SK-N-DZ (cell line): ENCODE measurements around the gene TLR3.
A peak's percentile ranks its signal among the peaks of the same experiment; 100 is the strongest.

Experiments
- DNase-seq: peaks from one replicate; pipeline ENCODE4 v3.0.0-alpha.2; 2015; ENCODE audit warnings: low spot score
- small RNA-seq, 2 experiments: library from RNA; depleted of rRNA; stranded (forward); fragments of <200 nt; gene quantifications; one replicate each; pipeline ENCODE3, GENCODE V24; 2014

The TLR3 gene

GRCh38 chr4:186104890-186105646 lies 36.1 kb downstream of the TLR3 start:
- DNase-seq: no peak

GRCh38 chr4:186105647-186106321 lies 36.8 kb downstream of the TLR3 start:
- no peak for DNase-seq

- DNase-seq: no peak
Observed at GRCh38 chr4:186107947-186108346, 39.0 kb downstream of the TLR3 start.

- DNase-seq: no peak
Observed at GRCh38 chr4:186108391-186108790, 39.4 kb downstream of the TLR3 start.

- no peak for DNase-seq
Observed at GRCh38 chr4:186109245-186109644, 40.3 kb downstream of the TLR3 start.

GRCh38 chr4:186116697-186117096 lies 47.7 kb downstream of the TLR3 start:
- no peak for DNase-seq

GRCh38 chr4:186118582-186118981 lies 49.6 kb downstream of the TLR3 start:
- no peak for DNase-seq

GRCh38 chr4:186121057-186121456 lies 52.1 kb downstream of the TLR3 start:
- DNase-seq: no peak

GRCh38 chr4:186128842-186129241 lies 59.9 kb downstream of the TLR3 start:
- no peak for DNase-seq

- DNase-seq: no peak
Observed at GRCh38 chr4:186131935-186132334, 63.0 kb downstream of the TLR3 start.

- DNase-seq: peak; percentile 18
Observed at GRCh38 chr4:186132577-186133242, 63.8 kb downstream of the TLR3 start.

GRCh38 chr4:186134257-186134656 lies 65.3 kb downstream of the TLR3 start:
- DNase-seq: no peak

GRCh38 chr4:186134861-186135260 lies 65.9 kb downstream of the TLR3 start:
- DNase-seq: no peak

GRCh38 chr4:186137196-186137794 lies 68.3 kb downstream of the TLR3 start:
- no peak for DNase-seq

Small RNA genes lying within 50 kb of the gene (small RNA-seq; reads per million reads assigned to genes)
- gene RF00322 (0 reads per million in 2 experiments), gene RNU4-64P (0 reads per million in 2 experiments)
